Measurements from ENCODE around the gene MYBPC1.
"Not testable (repeated sequence)": the region's sequence is repeated elsewhere in the genome, so short reads cannot be mapped to it uniquely, and the experiment has no call there.

MYBPC1 gene

GRCh38 chr12:101660662-101661061 lies 65.9 kb downstream of the MYBPC1 start:
- FAIRE-seq, result not testable (repeated sequence)

DNA sequence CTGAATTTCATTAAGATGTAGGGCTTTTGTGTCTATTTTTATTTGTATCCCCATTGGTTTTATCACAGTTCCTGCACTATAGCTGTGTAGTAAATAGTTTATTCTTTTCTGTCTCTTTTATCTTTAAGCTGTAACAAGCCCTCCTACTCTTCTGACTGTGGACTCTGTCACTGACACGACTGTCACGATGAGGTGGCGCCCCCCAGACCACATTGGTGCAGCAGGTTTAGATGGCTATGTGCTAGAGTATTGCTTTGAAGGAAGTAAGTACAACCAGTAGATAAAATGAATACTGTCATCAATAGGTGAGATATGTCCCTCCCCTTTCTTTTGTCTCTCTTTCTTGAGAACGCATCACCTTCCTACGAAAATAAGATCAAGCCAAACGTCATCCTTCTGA lies 68.5 kb downstream of the MYBPC1 start:
- no peak for FAIRE-seq

GRCh38 chr12:101664992-101665391 lies 70.2 kb downstream of the MYBPC1 start:
- FAIRE-seq, result no peak

- no peak for FAIRE-seq
Measured at GRCh38 chr12:101666052-101666728, 71.4 kb downstream of the MYBPC1 start.

DNA sequence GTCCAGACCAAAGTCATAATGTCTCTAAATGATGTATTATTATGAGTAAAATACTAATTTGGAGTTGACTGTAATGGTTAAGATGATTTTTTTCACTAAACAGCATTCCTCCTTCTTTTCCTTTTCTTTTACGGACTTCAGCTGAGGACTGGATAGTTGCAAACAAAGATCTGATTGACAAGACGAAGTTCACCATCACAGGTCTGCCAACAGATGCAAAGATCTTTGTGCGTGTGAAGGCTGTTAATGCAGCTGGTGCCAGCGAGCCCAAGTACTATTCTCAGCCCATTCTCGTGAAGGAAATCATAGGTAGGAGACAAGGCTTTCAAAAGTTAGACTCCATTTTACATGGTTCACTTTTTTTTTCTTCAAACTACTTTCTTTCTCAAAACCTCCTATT lies 72.8 kb downstream of the MYBPC1 start:
- FAIRE-seq, result no peak

DNA sequence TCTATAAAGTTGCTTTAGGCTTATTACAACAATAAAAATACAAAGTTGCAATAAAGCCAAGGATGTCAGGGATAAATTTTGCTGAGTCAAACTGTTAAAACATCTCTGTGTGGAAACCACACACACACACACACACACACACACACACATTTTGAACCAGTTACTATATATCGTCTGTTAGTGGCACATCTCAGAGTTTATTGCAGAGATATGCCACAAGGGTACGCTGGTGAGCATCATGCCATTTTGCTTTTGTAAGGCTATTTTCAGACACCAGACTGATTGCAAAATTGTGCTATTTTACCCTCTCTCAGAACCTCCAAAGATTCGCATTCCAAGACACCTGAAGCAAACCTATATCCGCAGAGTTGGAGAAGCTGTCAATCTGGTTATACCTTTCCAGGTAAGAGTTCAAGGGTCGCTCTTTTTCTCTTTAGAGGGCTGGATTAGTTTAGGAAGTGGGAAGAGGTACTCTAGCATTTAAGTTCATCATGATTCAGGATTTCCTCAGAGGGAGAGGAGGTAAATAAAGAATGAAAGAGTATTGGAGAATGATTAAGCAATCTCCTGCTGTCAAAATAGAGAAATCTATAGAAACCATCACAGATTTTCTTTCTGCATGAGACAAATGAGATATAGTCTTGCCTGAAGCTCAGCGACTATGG lies 75.4 kb downstream of the MYBPC1 start:
- no peak for FAIRE-seq

- no peak for FAIRE-seq
Measured at GRCh38 chr12:101671157-101671791, 76.5 kb downstream of the MYBPC1 start.

DNA sequence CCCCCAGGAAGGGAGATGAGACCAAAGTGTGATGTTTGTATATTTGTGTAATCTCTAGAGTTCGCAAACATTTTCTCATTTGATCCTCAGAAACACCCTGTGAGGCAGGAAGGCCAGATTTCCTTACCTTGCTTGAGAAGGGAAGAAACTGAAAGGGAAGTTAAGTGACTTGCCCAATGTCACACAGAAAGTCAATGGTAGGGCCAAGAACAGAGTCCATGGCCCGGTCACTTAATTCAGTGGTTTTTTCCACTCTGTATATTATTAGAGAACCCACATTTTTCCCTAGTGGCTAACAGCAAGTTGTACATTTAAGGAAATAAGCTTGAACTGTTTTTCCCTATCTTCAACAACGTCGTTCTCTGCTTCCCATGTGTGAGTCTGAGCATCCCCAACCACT lies 77.1 kb downstream of the MYBPC1 start:
- no peak for FAIRE-seq

GRCh38 chr12:101675555-101675954 lies 80.8 kb downstream of the MYBPC1 start:
- no peak for FAIRE-seq

- FAIRE-seq, result not testable (repeated sequence)
Measured at GRCh38 chr12:101676497-101676896, 81.7 kb downstream of the MYBPC1 start.

- no peak for FAIRE-seq
Measured at GRCh38 chr12:101678081-101678480, 83.3 kb downstream of the MYBPC1 start.

GRCh38 chr12:101680240-101680639 lies 85.5 kb downstream of the MYBPC1 start:
- no peak for FAIRE-seq

- FAIRE-seq, result no peak
Measured at GRCh38 chr12:101680647-101681046, 85.9 kb downstream of the MYBPC1 start.

GRCh38 chr12:101681627-101682026 lies 86.9 kb downstream of the MYBPC1 start:
- not testable (repeated sequence) for FAIRE-seq

- FAIRE-seq, result no peak
Measured at GRCh38 chr12:101685092-101685491, 90.3 kb downstream of the MYBPC1 start.

DNA sequence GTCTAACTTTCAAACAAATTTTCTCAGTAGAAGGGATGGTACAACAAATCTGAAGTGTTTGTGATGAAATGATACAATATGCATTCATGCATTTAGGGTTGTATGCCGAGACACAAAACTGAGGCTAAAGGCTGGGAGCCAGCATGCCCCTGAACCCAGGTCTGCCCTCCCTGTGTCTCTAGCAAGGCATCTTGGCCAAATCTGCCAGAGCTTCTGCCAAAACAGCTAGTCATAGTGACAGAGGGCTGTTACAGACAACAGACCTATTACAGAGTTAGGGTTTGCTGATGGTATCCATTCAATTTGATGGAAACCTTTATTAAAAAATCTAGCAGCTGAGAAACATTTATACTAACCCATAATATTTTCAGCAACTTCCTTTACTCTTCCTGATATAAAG lies 91.4 kb downstream of the MYBPC1 start:
- no peak for FAIRE-seq

GRCh38 chr12:101690544-101691098 lies 95.8 kb downstream of the MYBPC1 start:
- FAIRE-seq, result no peak

- no peak for FAIRE-seq
Measured at GRCh38 chr12:101691503-101692096, 96.8 kb downstream of the MYBPC1 start.

DNA sequence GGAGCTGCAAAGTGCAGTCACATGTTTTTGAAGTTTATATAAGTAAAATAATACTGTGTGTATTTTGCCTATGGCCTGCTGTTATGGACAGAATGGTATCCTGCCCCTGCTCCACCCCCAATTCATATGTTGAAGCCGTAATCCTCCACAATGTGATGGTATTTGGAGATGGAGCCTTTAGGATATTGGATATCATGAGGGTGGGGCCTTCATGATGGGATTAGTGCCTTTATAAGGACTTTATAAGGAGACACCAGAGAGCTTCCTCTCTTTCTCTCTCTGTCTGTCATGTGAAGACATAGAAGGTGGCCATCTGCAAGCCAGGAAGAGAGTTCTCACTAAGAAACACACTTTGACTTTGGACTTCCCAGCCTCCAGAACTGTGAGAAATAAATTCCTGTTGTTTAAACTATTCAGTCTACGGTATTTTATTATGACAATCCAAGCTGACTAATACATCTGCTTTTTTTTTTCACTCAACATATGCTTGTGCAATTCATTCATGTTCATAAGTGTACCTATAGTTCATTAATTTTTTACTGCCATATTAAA lies 99.6 kb downstream of the MYBPC1 start:
- no peak for FAIRE-seq

- no peak for FAIRE-seq
Measured at GRCh38 chr12:101694986-101695385, 100.2 kb downstream of the MYBPC1 start.

- no peak for FAIRE-seq
Measured at GRCh38 chr12:101695706-101696105, 100.9 kb downstream of the MYBPC1 start.

DNA sequence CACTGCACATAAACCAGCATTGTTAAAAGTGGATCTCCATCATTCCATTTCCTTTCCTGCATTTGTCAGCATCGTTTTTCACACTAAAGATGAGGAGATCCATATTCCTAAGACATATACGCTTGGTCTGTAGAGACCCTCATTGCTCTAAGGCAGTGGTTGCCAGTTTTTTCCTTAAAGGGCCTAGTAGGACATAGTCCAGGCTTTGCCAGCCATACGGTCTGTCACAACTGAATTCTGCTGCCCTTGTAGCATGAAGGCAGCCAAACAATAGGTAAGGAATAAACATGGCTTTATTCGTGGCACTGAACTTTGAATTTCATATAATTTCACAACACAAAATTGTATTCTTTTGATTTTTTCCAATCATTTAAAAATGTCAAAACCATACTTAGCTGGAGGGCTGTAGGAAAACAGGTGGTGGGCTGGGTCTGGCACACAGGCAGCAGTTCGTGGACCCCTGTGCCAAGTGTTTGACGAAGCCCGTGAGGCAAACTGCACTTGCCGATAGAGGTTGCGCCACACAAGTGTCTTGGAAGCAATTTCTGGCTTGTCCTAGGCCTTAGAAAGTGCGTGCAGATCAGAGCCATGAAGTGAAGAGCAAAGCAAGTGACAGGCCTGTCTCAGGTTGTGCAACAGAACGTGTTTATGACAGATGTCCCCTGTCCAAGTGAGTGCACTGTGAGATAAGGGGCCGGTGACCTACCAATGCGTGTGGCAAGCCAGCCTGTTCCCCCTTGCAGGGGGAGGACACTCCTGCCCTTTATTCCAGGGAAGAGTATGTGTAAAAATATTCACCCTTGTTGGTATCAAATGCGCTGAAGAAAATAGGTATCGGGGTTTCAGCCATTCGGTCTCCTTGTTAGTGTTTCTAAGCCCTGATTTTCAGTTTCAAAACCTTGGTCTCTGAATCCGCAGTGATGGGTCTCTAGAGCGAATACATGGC lies 101.8 kb downstream of the MYBPC1 start:
- FAIRE-seq, result no peak
